GM21423 (cell line): Measurements from ENCODE around the gene UBQLN1.
A peak's percentile ranks its signal among the peaks of the same experiment; 100 is the strongest.
"Not testable (repeated sequence)": the region's sequence is repeated elsewhere in the genome, so short reads cannot be mapped to it uniquely, and the experiment has no call there.

Experiments
- ATAC-seq: cut with Tn5 transposase; IDR thresholded peaks from one replicate; pipeline ENCODE4 v1.9.1; 2021; ENCODE audit warnings: mild to moderate bottlenecking, moderate library complexity; ENCODE audit not compliant: unreplicated experiment

The UBQLN1 gene

GRCh38 chr9:83637389-83637788 is 70.4 kb downstream of the UBQLN1 start:
- ATAC-seq, result no peak

- ATAC-seq, result no peak
Observed at GRCh38 chr9:83636813-83637212, 70.9 kb downstream of the UBQLN1 start.

DNA sequence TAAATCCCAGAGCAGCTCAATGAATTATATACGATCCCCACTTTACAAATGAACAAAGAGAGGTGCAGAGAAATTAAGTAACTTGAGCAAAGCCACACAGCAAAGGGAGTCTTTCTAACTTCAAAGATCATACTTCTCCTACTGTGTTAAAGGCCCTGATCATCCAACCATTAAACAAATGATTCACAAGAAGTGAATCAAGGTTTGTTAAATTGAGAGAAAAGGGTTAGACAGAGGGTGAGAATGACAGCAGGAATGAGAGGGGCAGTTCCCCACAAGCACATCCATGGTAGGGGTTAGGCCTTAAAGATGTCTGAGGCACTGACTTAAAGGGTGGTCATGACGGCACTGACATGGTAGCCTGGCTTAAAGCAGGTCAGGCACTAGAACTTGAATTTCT is 74.1 kb downstream of the UBQLN1 start:
- no peak for ATAC-seq

DNA sequence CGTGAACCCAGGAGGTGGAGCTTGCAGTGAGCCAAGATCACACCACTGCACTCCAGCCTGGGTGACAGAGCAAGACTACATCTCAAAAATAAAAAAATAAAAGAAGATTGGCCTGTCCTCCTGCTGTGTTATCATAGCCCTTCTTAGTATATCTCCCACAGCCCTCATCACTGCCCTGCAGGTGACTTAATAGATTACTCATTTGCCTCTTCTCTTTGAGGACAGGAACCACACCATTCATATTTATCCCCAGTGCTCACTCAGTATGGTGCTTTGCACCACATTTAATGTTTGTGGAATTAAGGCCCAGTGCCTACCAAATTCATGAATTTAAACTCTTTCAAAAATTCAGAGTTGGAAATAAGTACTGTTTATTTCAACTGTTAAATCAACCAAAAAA is 74.5 kb downstream of the UBQLN1 start:
- ATAC-seq, result peak; percentile 55

- no peak for ATAC-seq
Observed at GRCh38 chr9:83630938-83631457, 76.8 kb downstream of the UBQLN1 start.

- no peak for ATAC-seq
Observed at GRCh38 chr9:83629433-83630104, 78.2 kb downstream of the UBQLN1 start.

DNA sequence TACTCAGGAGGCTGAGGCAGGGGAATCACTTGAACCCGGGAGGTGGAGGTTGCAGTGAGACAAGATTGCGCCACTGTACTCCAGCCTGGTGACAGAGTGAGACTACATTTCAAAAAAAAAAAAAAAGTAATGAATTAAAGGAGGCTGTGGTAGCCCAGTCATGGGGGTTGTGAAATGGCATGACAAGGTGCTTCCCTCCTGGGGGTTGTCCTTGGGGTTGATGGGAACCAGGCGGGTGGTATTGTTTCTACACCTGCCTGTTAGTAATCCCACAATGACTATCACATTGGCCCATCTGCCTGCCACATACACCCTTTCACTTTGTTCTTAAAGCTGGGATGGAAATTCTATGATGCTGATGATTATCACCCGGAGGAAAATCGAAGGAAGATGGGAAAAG is 79.2 kb downstream of the UBQLN1 start:
- ATAC-seq, result no peak

GRCh38 chr9:83625178-83625577 is 82.6 kb downstream of the UBQLN1 start:
- no peak for ATAC-seq

DNA sequence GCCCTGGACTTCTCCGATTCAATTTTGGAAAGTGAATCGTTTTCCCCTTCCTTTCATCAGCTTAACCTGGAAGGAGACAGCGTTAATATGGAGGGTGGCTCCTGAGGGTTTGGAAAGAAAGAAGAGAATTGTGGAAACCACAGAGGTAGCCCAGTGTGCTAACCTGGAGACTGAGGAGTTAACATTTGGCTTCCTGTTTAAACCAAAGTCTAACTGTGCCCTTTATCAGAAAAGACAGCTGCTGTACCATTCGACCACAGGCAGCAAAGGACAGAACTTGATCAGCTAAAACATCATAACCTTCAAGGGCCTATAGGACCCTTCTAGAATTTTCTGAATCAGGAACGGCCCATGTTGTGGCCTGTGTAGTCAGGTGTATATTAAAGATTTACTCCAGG is 84.1 kb downstream of the UBQLN1 start:
- peak; percentile 38 for ATAC-seq

GRCh38 chr9:83622939-83623678 is 84.6 kb downstream of the UBQLN1 start, which contains the start of gene IDNK:
Gene IDNK (plus strand): TSS chr9:83623143. CDS start chr9:83623172, 29 bp downstream.
- peak; percentile 72 for ATAC-seq

- peak; percentile 42 for ATAC-seq
Observed at GRCh38 chr9:83622433-83622938, 85.3 kb downstream of the UBQLN1 start.

- no peak for ATAC-seq
Observed at GRCh38 chr9:83620841-83621636, 86.7 kb downstream of the UBQLN1 start.

GRCh38 chr9:83617299-83617698 is 90.5 kb downstream of the UBQLN1 start:
- no peak for ATAC-seq

GRCh38 chr9:83613298-83613697 is 94.5 kb downstream of the UBQLN1 start:
- not testable (repeated sequence) for ATAC-seq
